Measurements from ENCODE around the gene SEPTIN11. TPM values are rescaled to one million over a fixed set of nuclear protein-coding genes. Genes with fewer than 3 reads are reported as not detected.

SEPTIN11 gene
- 46.7 and 149 TPM in 2 replicates for total RNA-seq (ENCODE audit: low replicate concordance)
- long read RNA-seq, full-length matches to known transcripts = 27 of 74 reads
- long read RNA-seq, partial matches to known transcripts = 7 of 74 reads
- long read RNA-seq, other reads (novel, unspliced or antisense) = 40 of 74 reads

DNA sequence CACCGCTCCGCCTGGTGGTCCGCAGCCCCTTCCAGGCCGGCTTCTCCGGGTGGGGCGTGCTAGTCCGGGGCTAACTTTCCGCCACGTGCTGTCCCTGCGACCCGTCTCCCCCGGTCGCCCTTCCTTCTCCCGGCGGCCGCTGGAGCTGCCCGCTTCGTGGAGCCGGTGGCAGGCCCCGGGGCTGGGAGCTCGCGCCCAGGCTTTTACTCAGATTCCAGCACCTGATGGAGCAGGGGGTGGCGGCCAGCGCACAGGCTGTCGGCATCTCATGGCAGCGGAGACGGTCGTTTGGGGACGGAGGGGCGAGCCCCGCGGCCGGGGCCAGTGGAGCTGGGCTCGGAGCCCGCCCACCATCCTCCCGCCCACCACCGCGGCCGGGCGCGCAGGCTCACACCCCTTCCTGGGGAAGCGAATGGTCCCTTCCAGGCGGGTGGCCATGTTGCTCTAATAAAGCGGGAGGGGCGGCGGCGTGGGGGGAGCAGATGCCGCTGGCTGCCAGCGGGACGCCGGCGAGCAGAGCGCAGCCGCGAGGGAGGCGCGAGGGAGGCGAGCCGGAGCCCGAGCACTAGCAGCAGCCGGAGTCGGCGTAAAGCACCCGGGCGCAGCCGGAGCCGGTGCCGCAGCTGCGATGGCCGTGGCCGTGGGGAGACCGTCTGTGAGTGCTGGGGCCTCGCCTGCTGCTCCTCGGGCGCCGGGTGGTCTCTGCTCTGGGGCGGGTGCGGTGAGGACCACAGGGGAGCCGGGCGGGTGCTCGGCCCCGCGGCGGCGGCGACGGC is at the start of gene SEPTIN11:
TSS of gene SEPTIN11 (plus strand) at position 477 of the 776 bp plus-strand sequence. CDS start at position 629, 152 bp downstream.
- Mint-ChIP-seq H3K4me3 (peak within 1 kb of the TSS; percentile 93), H3K4me1 (ENCODE audit: unreplicated experiment) (peaks cover 31% of the 10 kb centered on the region), H3K36me3 (peaks cover 8% of the 10 kb centered on the region), H3K27me3 (no peaks in the 10 kb centered on the region), H3K27ac (peak within 1 kb of the TSS; percentile 88), H3K9me3 (no peaks in the 10 kb centered on the region)
- TF ChIP-seq, protein P1, sequence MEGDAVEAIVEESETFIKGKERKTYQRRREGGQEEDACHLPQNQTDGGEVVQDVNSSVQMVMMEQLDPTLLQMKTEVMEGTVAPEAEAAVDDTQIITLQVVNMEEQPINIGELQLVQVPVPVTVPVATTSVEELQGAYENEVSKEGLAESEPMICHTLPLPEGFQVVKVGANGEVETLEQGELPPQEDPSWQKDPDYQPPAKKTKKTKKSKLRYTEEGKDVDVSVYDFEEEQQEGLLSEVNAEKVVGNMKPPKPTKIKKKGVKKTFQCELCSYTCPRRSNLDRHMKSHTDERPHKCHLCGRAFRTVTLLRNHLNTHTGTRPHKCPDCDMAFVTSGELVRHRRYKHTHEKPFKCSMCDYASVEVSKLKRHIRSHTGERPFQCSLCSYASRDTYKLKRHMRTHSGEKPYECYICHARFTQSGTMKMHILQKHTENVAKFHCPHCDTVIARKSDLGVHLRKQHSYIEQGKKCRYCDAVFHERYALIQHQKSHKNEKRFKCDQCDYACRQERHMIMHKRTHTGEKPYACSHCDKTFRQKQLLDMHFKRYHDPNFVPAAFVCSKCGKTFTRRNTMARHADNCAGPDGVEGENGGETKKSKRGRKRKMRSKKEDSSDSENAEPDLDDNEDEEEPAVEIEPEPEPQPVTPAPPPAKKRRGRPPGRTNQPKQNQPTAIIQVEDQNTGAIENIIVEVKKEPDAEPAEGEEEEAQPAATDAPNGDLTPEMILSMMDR (conservative IDR thresholded peaks at IDR 0.05) = peak; percentile 38
- peak; percentile 94 for DNase-seq (ENCODE audit: extremely low spot score, unreplicated experiment)

DNA sequence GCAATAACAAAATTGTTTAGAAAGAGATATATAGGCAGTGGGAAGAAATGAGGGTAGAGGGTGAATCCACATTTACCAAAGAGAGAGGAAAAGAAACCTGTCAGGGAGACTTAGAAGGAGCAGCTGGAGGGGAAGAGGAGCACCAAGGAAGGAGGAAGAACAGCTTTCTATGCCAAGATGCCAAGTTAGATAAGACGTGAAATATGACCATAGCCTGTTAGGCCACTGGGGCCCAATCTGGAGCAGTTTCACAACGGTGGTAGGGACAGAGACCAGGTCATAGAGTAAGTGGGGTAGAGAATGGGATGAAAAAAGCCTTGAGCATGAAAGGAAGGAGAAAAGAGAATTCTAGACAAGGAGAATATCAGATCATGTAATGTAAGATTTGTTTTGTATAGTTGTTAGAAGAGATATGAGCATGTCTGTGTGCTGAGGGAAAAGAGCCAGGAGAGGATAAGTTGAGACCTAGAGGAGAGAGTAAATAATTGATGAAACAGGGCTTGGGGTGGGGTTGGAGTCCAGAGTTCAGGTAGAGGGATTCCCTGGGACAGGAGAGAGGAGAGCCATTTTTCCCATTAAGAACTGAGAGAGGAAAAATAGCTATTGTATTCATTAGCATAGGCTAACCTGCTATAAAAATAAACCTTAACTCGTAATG is 47.2 kb upstream of the SEPTIN11 start:
- Mint-ChIP-seq H3K9me3 (no peaks in the 10 kb centered on the region), H3K4me1 (ENCODE audit: unreplicated experiment) (peaks cover 10% of the 10 kb centered on the region), H3K27ac (no peak overlapping the region), H3K36me3 (peaks cover 4% of the 10 kb centered on the region), H3K4me3 (no peak overlapping the region), H3K27me3 (peaks cover 23% of the 10 kb centered on the region)
- TF ChIP-seq, protein P1 (conservative IDR thresholded peaks at IDR 0.05) = no peak
- DNase-seq (ENCODE audit: extremely low spot score, unreplicated experiment) = no peak

DNA sequence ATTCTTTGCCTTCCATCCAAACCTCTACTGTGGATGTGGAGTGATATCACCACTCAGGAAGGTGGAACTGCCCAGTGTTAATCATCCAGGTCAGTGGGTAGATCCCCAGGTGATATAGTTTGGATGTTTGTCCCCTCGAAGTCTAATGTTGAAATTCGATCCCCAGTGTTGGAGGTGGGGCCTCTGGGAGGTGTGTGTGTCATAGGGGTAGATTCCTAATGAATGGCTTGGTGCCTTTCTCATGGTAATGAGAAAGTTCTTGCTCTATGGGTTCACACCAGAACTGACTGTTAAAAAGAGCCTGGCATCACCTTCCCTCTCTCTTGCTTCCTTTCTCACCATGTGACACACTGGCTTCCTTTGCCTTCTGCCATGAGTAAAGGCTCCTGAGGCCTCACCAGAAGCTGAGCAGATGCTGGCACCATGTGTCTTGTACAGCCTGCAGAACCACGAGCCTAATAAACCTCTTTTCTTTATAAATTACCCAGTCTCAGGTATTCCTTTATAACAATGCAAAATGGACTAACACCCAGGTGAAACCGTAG is 44.8 kb upstream of the SEPTIN11 start:
- Mint-ChIP-seq H3K9me3 (no peaks in the 10 kb centered on the region), H3K27me3 (peaks cover 7% of the 10 kb centered on the region), H3K4me3 (no peak overlapping the region), H3K4me1 (ENCODE audit: unreplicated experiment) (no peaks in the 10 kb centered on the region), H3K27ac (no peak overlapping the region), H3K36me3 (peaks cover 7% of the 10 kb centered on the region)
- TF ChIP-seq, protein P1 (conservative IDR thresholded peaks at IDR 0.05) = no peak
- no peak for DNase-seq (ENCODE audit: extremely low spot score, unreplicated experiment)

DNA sequence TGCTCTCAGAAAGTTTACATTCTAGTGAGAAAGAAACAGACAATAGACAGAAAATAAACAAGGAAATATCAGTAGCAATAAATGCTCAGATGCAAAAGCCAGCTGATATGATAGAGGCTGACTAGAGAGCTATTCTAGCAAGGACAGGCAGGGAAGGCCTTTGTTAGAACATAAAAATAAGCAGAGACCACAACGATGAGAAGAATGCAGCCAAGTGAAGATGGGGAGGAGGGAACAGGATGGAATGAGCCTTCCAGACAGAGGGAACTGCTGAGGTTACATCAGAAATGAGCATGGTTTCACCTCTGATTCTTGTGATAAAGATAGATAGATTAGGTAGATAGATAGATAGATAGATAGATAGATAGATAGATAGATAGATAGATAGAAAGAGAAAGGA is 44.0 kb upstream of the SEPTIN11 start:
- Mint-ChIP-seq H3K4me3 (no peak overlapping the region), H3K27ac (no peak overlapping the region), H3K9me3 (no peaks in the 10 kb centered on the region), H3K4me1 (ENCODE audit: unreplicated experiment) (no peaks in the 10 kb centered on the region), H3K27me3 (no peaks in the 10 kb centered on the region), H3K36me3 (peaks cover 7% of the 10 kb centered on the region)
- DNase-seq (ENCODE audit: extremely low spot score, unreplicated experiment) = no peak
- TF ChIP-seq, protein P1 (conservative IDR thresholded peaks at IDR 0.05) = no peak

DNA sequence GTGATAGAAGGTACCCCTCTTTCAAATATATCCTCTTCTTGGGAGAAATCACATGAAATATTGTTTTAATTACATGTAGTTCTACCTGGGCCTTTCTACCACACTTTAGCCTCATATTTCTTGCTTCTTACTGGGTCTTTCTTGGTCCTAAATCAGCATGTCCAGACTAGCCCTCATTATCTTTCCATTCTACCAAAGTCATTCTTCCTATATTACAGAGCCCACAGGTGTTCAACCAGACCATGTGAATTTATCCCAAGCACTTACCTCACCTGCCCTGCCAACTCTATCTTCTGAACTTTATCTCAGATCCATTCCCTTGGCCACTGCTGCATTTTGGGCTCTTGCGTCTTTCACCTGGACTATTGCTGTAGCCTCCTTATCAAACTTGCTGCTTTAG is 39.8 kb upstream of the SEPTIN11 start:
- DNase-seq (ENCODE audit: extremely low spot score, unreplicated experiment) = no peak
- H3K4me1 Mint-ChIP-seq (ENCODE audit: unreplicated experiment) = no peaks in the 10 kb centered on the region
- no peaks in the 10 kb centered on the region for H3K9me3 Mint-ChIP-seq
- H3K27me3 Mint-ChIP-seq = no peaks in the 10 kb centered on the region
- no peak overlapping the region for H3K4me3 Mint-ChIP-seq
- TF ChIP-seq, protein P1 (conservative IDR thresholded peaks at IDR 0.05) = no peak
- no peak overlapping the region for H3K27ac Mint-ChIP-seq
- H3K36me3 Mint-ChIP-seq = peaks cover 7% of the 10 kb centered on the region
